Measurements from ENCODE around the gene PRDM13.
"Not testable (repeated sequence)": the region's sequence is repeated elsewhere in the genome, so short reads cannot be mapped to it uniquely, and the experiment has no call there.

Gene PRDM13

DNA sequence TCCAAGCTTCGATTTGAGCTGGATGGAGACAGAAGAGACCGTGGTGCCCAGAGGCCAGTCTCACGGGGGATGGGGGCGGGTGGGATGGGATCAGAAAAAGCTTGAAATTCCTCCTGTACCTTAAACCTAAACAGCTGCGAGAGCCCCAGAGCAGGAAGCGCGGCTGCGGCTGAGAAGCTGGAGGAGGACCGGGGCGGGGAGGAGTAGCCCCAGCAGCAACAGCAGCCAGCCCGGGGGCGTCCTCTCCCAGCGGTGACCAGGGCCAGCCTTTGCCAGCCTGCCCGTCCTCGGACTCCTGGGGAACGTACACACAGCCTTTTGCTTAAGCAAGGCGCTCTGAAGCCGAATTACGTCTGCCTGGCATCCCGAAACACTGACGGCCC, 17.4 kb upstream of the PRDM13 start:
- Histone ChIP-seq H3K36me3 (ENCODE audit: insufficient read depth, low read depth, low read length) (no peaks in the 10 kb centered on the region), H3K4me3 (ENCODE audit: low read length) (peak overlapping the region; percentile 57), H3K4me1 (ENCODE audit: insufficient read depth, low read length) (no peaks in the 10 kb centered on the region), H3K9ac (ENCODE audit: low read depth, low read length) (no peak overlapping the region), H3K9me3 (ENCODE audit: insufficient read depth, low read depth, low read length) (no peaks in the 10 kb centered on the region; the same call in 1 of the 2 replicates), H3K27me3 (ENCODE audit: insufficient read depth, low read length) (peaks cover 100% of the 10 kb centered on the region), H3K27ac (ENCODE audit: low read length) (no peak overlapping the region)

DNA sequence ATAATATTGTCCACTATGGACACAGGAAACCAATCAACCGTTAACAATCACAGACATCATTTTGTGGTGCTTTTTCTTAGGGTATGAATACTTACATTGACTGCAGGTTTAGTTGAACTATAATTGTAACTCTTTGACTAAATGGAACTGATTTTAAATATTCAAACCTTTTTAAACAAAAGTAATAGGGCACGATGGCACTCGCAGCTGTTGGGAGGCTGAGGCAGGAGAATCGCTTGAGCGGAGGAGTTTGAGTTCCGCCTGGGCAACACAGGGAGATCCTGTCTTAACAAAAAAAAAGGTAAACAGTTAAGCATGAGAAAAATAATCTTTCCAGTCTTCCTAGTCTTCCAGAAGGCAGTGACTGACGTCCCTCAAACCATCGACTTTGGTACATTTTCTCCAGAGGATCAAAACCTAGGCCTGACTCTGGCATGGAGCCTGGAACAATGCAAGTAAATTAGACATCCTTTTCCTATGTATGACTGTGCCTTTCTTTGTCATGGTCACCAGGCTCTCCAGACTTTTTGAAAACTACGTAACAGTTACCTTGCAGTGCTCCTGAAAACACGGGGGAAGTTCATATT, 16.6 kb upstream of the PRDM13 start:
- H3K27ac ChIP-seq (ENCODE audit: low read length) = no peak overlapping the region
- no peak overlapping the region for H3K4me3 ChIP-seq (ENCODE audit: low read length)
- H3K9ac ChIP-seq (ENCODE audit: low read depth, low read length) = no peak overlapping the region
- H3K27me3 ChIP-seq (ENCODE audit: insufficient read depth, low read length) = peaks cover 100% of the 10 kb centered on the region
- H3K4me1 ChIP-seq (ENCODE audit: insufficient read depth, low read length) = no peaks in the 10 kb centered on the region
- H3K36me3 ChIP-seq (ENCODE audit: insufficient read depth, low read depth, low read length) = no peaks in the 10 kb centered on the region
- no peaks in the 10 kb centered on the region; the same call in 1 of the 2 replicates for H3K9me3 ChIP-seq (ENCODE audit: insufficient read depth, low read depth, low read length)

DNA sequence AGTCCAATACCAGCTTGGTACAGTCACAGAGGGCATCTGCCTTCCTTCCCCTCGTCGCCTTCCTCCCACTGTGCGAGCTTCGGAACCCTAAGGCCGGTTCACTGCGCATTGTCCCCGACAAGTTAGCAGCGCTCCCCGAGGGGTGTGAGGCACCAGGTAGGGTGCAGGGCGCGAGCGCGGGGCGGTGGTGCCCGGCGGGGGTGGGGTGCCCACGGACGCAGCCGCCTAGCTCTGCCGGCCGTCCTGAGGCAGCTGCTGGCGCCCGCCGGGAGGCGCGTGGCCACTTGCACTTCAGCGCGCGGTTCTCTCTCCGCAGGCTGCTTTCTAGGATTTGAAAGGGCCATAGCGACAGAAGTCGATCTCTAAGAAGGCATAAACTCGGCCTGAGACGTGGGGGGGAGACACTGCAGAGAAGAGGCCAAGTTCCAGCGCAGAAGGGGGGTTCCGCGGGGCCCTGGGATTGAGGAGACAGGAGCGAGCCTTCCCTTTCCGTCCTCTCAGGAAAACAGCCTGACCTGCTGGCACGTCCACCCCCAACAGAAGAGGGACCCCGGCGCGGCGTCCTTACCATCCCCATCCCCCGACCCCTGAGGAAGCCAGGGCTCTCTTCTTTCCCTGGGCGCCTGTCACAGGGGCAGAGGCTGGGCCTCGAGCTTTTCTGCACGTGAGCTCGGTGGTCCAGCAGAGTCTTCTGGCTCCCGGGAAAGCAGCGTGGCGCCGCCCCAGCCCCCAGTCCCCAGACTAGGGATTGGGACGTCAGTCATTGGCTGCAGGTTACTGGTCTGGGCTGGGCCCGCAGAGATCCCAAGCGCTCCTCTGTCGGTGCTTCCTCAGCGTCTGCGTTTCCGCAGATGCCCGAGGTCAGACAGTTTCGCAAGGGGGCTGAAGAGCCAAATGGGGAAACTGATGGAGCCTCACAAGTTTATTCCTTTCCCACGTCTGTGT, 15.6 kb upstream of the PRDM13 start:
- Histone ChIP-seq H3K36me3 (ENCODE audit: insufficient read depth, low read depth, low read length) (no peaks in the 10 kb centered on the region), H3K9me3 (ENCODE audit: insufficient read depth, low read depth, low read length) (no peaks in the 10 kb centered on the region; the same call in 1 of the 2 replicates), H3K27me3 (ENCODE audit: insufficient read depth, low read length) (peaks cover 100% of the 10 kb centered on the region), H3K4me3 (ENCODE audit: low read length) (no peak overlapping the region), H3K27ac (ENCODE audit: low read length) (no peak overlapping the region), H3K9ac (ENCODE audit: low read depth, low read length) (no peak overlapping the region), H3K4me1 (ENCODE audit: insufficient read depth, low read length) (no peaks in the 10 kb centered on the region)

DNA sequence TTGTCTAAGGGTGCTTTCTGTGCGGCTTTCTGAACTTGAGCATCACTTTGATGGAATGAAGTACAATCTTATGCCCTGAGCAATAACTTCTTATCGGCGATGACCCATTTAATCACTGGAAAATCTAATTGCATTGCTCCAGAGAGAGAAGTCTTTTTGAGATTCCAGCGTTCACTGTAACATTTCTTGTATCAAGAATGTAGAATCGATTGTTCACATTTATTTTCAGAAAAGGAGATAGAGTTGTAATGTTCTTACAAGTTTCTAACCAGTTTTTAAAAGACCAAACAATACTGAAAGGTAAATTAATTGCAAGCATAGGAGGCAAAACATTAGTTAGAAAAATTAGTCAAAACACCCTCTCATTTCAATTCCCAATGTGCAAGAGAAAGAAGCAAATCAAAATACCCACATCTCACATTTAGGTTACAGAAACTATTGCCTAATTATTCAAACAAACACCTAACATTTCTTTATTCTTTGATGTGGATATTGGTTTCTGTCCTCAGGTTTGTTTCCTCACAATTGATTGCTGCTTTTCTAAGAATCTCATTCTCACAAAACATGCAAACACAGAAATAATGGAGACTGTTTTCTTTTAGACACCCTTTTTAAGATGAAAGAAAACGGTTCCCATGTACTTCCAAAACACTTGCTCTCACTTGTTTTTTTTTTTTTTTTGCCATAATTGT, 14.8 kb upstream of the PRDM13 start:
- Histone ChIP-seq H3K27ac (ENCODE audit: low read length) (no peak overlapping the region), H3K4me1 (ENCODE audit: insufficient read depth, low read length) (no peaks in the 10 kb centered on the region), H3K27me3 (ENCODE audit: insufficient read depth, low read length) (peaks cover 100% of the 10 kb centered on the region)

DNA sequence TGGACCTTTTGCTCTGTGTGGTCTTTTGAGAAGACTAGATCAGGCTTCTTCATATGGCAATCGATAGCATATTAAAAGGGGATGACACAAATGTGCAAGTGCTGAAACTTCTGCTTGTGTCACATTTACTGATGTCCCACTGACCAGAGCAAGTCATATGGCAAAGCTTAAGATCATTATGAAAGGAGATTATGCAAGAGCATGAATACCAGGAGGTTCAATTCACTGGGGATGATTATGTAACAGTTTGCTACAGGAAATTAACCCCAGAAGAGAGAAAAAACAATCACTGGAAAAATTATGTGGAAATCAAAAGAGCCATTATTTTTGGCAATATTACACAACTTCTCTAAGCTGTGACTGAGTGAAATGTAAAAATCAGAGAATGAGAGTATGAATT, 13.7 kb upstream of the PRDM13 start:
- H3K9ac ChIP-seq (ENCODE audit: low read depth, low read length) = no peak overlapping the region
- no peaks in the 10 kb centered on the region; the same call in 1 of the 2 replicates for H3K9me3 ChIP-seq (ENCODE audit: insufficient read depth, low read depth, low read length)
- H3K27ac ChIP-seq (ENCODE audit: low read length) = no peak overlapping the region
- no peaks in the 10 kb centered on the region for H3K36me3 ChIP-seq (ENCODE audit: insufficient read depth, low read depth, low read length)
- H3K27me3 ChIP-seq (ENCODE audit: insufficient read depth, low read length) = peaks cover 100% of the 10 kb centered on the region
- H3K4me1 ChIP-seq (ENCODE audit: insufficient read depth, low read length) = no peaks in the 10 kb centered on the region
- H3K4me3 ChIP-seq (ENCODE audit: low read length) = no peak overlapping the region

More for the DNA sequence above, 14.8 kb upstream of the PRDM13 start:
- Histone ChIP-seq H3K9me3 (ENCODE audit: insufficient read depth, low read depth, low read length) (no peaks in the 10 kb centered on the region; the same call in 1 of the 2 replicates), H3K4me3 (ENCODE audit: low read length) (no peak overlapping the region), H3K9ac (ENCODE audit: low read depth, low read length) (no peak overlapping the region), H3K36me3 (ENCODE audit: insufficient read depth, low read depth, low read length) (no peaks in the 10 kb centered on the region)

DNA sequence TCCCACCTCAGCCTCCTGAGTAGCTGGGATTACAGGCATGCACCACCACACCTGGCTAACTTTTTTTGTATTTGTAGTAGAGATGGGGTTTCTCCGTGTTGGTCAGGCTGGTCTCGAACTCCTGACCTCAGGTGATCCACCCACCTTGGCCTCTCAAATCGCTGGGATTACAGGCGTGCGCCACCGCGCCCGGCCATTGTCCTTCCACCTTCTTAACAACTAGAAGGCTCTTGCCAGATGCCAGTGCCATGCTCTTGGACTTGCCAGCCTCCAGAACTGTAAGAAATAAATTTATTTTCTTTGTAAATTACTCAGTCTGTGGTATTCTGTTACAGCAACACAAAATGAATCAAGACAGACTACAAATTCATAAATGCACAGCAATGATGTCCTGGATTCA, 11.9 kb upstream of the PRDM13 start:
- H3K9ac ChIP-seq (ENCODE audit: low read depth, low read length); H3K4me1 ChIP-seq (ENCODE audit: insufficient read depth, low read length); H3K36me3 ChIP-seq (ENCODE audit: insufficient read depth, low read depth, low read length); H3K4me3 ChIP-seq (ENCODE audit: low read length); H3K9me3 ChIP-seq (ENCODE audit: insufficient read depth, low read depth, low read length); H3K27ac ChIP-seq (ENCODE audit: low read length): not testable (repeated sequence)
- H3K27me3 ChIP-seq (ENCODE audit: insufficient read depth, low read length) = peaks cover 100% of the 10 kb centered on the region

DNA sequence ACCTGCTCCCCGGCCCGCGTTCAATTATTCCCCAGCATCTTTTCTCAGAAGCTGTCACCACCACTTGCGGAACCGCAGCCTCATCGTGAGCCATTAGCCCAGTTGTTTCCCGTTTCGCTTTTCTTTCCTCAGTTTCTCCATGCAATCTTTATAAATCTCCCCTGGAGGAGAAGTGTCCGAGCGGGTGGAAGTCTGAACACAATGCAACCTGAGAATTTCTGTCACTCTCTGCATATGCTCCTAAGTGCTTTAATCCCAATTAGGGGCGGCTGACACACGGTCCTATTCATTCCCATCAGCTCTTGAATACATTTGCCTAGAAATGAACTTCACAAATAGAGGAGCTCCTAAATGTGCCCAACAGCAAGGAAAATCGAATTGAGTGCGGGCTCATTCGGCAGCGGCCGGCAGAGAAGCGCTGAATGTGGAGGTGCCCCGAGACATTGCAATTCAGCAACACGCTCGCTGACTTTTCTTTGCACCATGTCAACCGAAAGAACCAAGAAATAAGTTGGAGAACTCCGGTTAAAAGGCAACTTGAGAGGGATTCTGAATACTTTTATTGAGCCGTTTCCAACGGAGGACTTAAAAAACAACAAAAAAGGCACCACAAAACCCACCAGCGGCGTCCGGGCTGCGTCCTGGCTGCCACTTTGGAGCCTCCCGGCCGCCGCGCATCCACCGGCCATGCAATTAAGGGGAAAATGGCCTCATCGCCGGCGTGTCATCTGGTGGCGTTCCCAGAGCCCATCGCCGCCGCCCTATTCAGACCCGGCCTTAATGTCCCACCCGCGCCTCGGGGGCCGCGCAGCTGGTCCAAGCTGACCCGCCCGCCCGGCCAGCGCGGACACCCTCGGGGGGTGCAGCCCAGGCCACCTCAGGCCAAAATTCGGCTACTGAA, 3.9 kb upstream of the PRDM13 start:
- no peaks in the 10 kb centered on the region; the same call in 1 of the 2 replicates for H3K9me3 ChIP-seq (ENCODE audit: insufficient read depth, low read depth, low read length)
- no peak overlapping the region for H3K9ac ChIP-seq (ENCODE audit: low read depth, low read length)
- H3K4me3 ChIP-seq (ENCODE audit: low read length) = peak overlapping the region; percentile 53; the same call in 1 of the 2 replicates
- no peaks in the 10 kb centered on the region for H3K36me3 ChIP-seq (ENCODE audit: insufficient read depth, low read depth, low read length)
- no peak overlapping the region for H3K27ac ChIP-seq (ENCODE audit: low read length)
- peaks cover 100% of the 10 kb centered on the region for H3K27me3 ChIP-seq (ENCODE audit: insufficient read depth, low read length)
- no peaks in the 10 kb centered on the region for H3K4me1 ChIP-seq (ENCODE audit: insufficient read depth, low read length)

DNA sequence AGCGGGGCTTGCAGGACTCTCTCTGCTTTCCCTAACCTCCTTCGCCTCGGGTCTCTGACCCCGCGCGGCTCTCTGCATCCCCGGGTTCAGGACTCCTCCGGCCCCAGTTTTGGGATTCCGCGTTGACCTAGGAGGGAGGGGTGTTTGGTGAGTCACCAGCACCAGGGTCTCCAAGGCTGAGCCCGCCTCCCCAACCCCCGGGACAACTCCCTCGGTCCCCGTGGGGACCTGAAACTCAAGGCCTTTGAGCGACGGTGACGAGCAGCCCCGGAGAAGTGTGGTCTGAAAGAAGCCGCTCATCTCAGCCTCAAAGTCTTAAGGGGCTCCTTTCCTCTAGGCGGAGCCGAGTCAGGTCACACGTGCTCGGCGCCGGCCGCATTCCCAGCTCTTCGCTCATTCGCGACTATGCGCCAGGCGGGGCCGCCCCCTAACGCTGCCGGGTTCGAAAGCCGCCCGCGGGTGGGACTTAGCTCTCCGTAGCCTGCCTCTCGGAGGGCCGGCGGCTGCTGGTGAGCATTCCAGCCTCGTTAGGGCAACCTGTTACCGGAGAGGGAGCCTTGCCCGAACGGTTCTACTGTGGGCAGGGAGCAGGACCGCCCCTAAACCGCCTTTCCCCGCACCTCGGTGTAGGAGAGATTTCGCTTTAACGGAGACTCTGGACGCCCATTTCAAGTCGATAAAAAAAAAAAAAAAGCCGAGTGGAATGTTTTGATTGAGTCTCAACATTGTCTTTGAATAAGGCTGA, 3.0 kb upstream of the PRDM13 start:
- Histone ChIP-seq H3K4me3 (ENCODE audit: low read length) (peak overlapping the region; percentile 53; the same call in 1 of the 2 replicates), H3K9ac (ENCODE audit: low read depth, low read length) (no peak overlapping the region), H3K36me3 (ENCODE audit: insufficient read depth, low read depth, low read length) (no peaks in the 10 kb centered on the region), H3K9me3 (ENCODE audit: insufficient read depth, low read depth, low read length) (no peaks in the 10 kb centered on the region; the same call in 1 of the 2 replicates), H3K27ac (ENCODE audit: low read length) (no peak overlapping the region), H3K27me3 (ENCODE audit: insufficient read depth, low read length) (peaks cover 100% of the 10 kb centered on the region), H3K4me1 (ENCODE audit: insufficient read depth, low read length) (no peaks in the 10 kb centered on the region)

DNA sequence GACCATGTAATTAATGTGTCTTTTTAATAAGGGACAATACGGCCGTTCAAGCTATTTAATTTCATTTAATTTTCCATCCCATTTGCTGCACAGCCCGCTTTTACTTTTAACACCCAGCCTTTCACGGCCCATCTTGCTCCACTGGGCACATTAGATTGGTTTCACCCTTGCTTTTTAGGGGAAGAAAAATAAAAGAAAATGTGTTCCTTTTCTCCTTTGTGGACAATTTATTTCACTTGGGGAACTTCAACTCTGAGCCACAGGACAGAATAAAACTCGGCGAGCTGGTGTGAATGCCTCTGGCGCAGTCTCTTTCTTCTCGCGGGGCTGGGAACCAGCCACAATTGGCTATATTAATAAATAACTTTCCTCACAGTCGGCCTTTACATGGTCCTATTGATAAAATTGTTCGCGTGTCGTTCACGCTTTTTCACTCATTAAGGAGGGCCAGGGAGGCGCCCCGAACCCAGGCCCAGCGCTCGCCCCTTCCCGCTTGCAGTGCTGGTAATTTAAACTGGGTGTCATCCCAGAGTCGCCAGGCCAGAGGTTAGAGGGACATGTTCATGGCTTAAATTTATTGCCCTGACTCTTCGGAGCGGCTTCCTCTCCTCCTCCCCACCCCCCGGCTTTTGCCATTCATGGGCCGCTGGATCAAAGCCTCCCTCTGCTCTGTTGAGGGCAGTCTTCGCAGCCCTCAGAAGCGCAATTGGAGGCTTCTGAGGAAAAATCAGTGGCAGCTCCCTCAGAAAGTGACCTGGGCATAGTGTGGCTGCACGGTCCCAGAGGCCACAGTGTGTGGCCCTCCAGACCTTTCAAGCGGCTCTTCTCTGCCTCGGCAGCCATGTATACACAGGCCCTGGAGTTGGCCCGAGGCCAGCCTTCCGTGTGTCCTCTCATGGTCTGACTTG, 2.2 kb upstream of the PRDM13 start:
- Histone ChIP-seq H3K9ac (ENCODE audit: low read depth, low read length) (no peak overlapping the region), H3K27ac (ENCODE audit: low read length) (no peak overlapping the region), H3K9me3 (ENCODE audit: insufficient read depth, low read depth, low read length) (no peaks in the 10 kb centered on the region; the same call in 1 of the 2 replicates), H3K4me1 (ENCODE audit: insufficient read depth, low read length) (no peaks in the 10 kb centered on the region), H3K27me3 (ENCODE audit: insufficient read depth, low read length) (peaks cover 100% of the 10 kb centered on the region), H3K36me3 (ENCODE audit: insufficient read depth, low read depth, low read length) (no peaks in the 10 kb centered on the region), H3K4me3 (ENCODE audit: low read length) (peak overlapping the region; percentile 53; the same call in 1 of the 2 replicates)

Measured in iPS-20b (cell line).